PC-9 (cell line): ENCODE measurements around the gene IFRD2. TPM values are rescaled to one million over a fixed set of nuclear protein-coding genes. Genes with fewer than 3 reads are reported as not detected.
"Not testable (repeated sequence)": the region's sequence is repeated elsewhere in the genome, so short reads cannot be mapped to it uniquely, and the experiment has no call there.

ENCODE experiments used
- BruUV-seq: library from RNA; stranded (reverse); fragments of 400-500 nt; replicated peaks from 2 replicates; lab custom pipeline; 2021; lab: Mats Ljungman, UMichigan
- CTCF ChIA-PET: fragments of 300-600 bp; sonication (Branson Sonifier 250); formaldehyde crosslinking; loops from one replicate; lab custom pipeline; 2022; ENCODE audit warnings: antibody characterized with exemption; lab: Charles Lee
- POLR2A ChIA-PET: fragments of 300-600 bp; sonication (Branson Sonifier 250); formaldehyde crosslinking; loops from one replicate; lab custom pipeline; 2022; ENCODE audit warnings: antibody characterized with exemption; ENCODE audit not compliant: unreplicated experiment; lab: Charles Lee
- DNase-seq, 2 experiments: peaks; one replicate each; pipeline versions ENCODE4 v3.0.0 to v3.0.0-alpha.2; 2015 to 2022; ENCODE audit warnings: mixed read lengths in 1 of 2
- H2AFZ ChIP-seq: fragments of 200-600 bp; sonication (generic); 2 replicates; pipeline ENCODE4 v1.8.1; 2017; ENCODE audit warnings: antibody characterized with exemption
- H3F3A ChIP-seq: fragments of 200-600 bp; sonication (generic); 2 replicates; pipeline ENCODE4 v1.8.1; 2017; ENCODE audit warnings: antibody characterized with exemption, mild to moderate bottlenecking, low read depth; ENCODE audit not compliant: insufficient read depth
- H3K27ac ChIP-seq: fragments of 200-600 bp; sonication (generic); 2 replicates; pipeline ENCODE4 v1.6.1; 2016; ENCODE audit warnings: mixed run types
- H3K27me3 ChIP-seq: fragments of 200-600 bp; sonication (generic); 2 replicates; pipeline ENCODE4 v1.6.1; 2016; ENCODE audit warnings: low read depth, mixed run types; ENCODE audit not compliant: insufficient read depth
- H3K36me3 ChIP-seq: fragments of 200-600 bp; sonication (generic); 2 replicates; pipeline ENCODE4 v1.6.1; 2016; ENCODE audit warnings: low read depth, mixed run types
- H3K4me1 ChIP-seq: fragments of 200-600 bp; sonication (generic); replicated peaks from 2 replicates; pipeline ENCODE4 v1.6.1; 2016; ENCODE audit warnings: mixed run types; ENCODE audit not compliant: insufficient read depth
- H3K4me2 ChIP-seq: fragments of 200-600 bp; sonication (generic); 2 replicates; pipeline ENCODE4 v1.6.1; 2017; ENCODE audit warnings: mixed run types
- H3K4me3 ChIP-seq: fragments of 200-600 bp; sonication (generic); 2 replicates; pipeline ENCODE4 v1.6.1; 2016; ENCODE audit warnings: mixed run types
- H3K79me2 ChIP-seq: fragments of 200-600 bp; sonication (generic); 2 replicates; pipeline ENCODE4 v1.6.1; 2017; ENCODE audit warnings: low read depth, mixed run types
- H3K9me2 ChIP-seq: fragments of 200-600 bp; sonication (generic); 2 replicates; pipeline ENCODE4 v1.8.1; 2017; ENCODE audit warnings: mild to moderate bottlenecking; ENCODE audit not compliant: insufficient read depth
- H3K9me3 ChIP-seq: fragments of 200-600 bp; sonication (generic); 2 replicates; pipeline ENCODE4 v1.8.1; 2016; ENCODE audit warnings: low read depth; ENCODE audit not compliant: insufficient read depth
- H4K20me1 ChIP-seq: fragments of 200-600 bp; sonication (generic); 2 replicates; pipeline ENCODE4 v1.8.1; 2017; ENCODE audit not compliant: insufficient read depth
- EZH2 ChIP-seq: fragments of 200-600 bp; sonication (generic); IDR thresholded peaks from 2 replicates; pipeline ENCODE4 v1.8.0; 2017; ENCODE audit warnings: antibody characterized with exemption, low read depth
- intact Hi-C: fragments of 100-400 bp; cut with micrococcal nuclease; formaldehyde crosslinking; loops from one replicate; pipeline ENCODE4 v1.10.0; 2022; ENCODE audit not compliant: unreplicated experiment
- total RNA-seq: library from RNA; stranded (reverse); gene quantifications from 2 replicates; pipeline ENCODE4 v1.2.3, GENCODE V29; 2021
- TF ChIP-seq, protein P1 (sequence below): fragments of 200-600 bp; sonication (generic); conservative IDR thresholded peaks from 2 replicates; pipeline ENCODE4 v1.6.1; 2017; ENCODE audit warnings: mixed run types, antibody characterized with exemption, mild to moderate bottlenecking, moderate library complexity

The IFRD2 gene
- total RNA-seq, 1 experiment from 2014 or later: 93.1 TPM

DNA sequence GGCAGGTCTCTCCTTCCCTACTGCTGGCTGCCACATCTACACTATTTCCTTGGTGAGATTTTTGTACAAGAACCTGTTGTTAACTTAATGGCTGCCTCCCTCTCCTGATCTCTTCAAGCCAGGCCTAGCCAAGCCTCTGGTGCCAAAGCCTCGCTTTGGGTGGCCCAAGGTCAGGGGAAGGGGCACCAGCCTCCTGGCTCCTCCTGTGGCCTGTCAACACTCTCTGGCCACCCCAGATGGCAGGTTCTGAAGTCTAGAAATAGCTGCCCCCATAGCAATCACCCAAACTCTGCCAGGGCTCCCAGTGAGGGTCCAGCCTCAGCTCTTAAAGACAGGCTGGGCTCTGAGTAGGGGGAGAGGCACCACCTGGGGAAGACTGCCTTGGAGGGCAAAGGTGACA, 5.0 kb downstream of the IFRD2 start:
- H3K27ac ChIP-seq: no peak overlapping the region
- H3K79me2 ChIP-seq: peaks cover 25% of the 10 kb centered on the region
- no peaks in the 10 kb centered on the region for H3K9me3 ChIP-seq
- no peak overlapping the region for H2AFZ ChIP-seq
- H4K20me1 ChIP-seq: no peaks in the 10 kb centered on the region
- no peaks in the 10 kb centered on the region for H3K9me2 ChIP-seq
- no TSS peak for BruUV-seq
- 0 out of 2 replicates have a peak, but pooled peaks cover 7% of the 10 kb centered on the region for H3K4me1 ChIP-seq
- H3K4me2 ChIP-seq: no peak overlapping the region
- TF ChIP-seq, protein P1, sequence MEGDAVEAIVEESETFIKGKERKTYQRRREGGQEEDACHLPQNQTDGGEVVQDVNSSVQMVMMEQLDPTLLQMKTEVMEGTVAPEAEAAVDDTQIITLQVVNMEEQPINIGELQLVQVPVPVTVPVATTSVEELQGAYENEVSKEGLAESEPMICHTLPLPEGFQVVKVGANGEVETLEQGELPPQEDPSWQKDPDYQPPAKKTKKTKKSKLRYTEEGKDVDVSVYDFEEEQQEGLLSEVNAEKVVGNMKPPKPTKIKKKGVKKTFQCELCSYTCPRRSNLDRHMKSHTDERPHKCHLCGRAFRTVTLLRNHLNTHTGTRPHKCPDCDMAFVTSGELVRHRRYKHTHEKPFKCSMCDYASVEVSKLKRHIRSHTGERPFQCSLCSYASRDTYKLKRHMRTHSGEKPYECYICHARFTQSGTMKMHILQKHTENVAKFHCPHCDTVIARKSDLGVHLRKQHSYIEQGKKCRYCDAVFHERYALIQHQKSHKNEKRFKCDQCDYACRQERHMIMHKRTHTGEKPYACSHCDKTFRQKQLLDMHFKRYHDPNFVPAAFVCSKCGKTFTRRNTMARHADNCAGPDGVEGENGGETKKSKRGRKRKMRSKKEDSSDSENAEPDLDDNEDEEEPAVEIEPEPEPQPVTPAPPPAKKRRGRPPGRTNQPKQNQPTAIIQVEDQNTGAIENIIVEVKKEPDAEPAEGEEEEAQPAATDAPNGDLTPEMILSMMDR: no peak
- no peak for TF ChIP-seq EZH2
- ChIA-PET CTCF (no interaction called here), POLR2A (no interaction called here)
- intact Hi-C loops: no loop called here
- peaks cover 11% of the 10 kb centered on the region; the same call in 1 of the 2 replicates for H3F3A ChIP-seq
- no peak overlapping the region for H3K4me3 ChIP-seq
- no peak for DNase-seq
- no peaks in the 10 kb centered on the region for H3K27me3 ChIP-seq
- H3K36me3 ChIP-seq: no peaks in the 10 kb centered on the region

DNA sequence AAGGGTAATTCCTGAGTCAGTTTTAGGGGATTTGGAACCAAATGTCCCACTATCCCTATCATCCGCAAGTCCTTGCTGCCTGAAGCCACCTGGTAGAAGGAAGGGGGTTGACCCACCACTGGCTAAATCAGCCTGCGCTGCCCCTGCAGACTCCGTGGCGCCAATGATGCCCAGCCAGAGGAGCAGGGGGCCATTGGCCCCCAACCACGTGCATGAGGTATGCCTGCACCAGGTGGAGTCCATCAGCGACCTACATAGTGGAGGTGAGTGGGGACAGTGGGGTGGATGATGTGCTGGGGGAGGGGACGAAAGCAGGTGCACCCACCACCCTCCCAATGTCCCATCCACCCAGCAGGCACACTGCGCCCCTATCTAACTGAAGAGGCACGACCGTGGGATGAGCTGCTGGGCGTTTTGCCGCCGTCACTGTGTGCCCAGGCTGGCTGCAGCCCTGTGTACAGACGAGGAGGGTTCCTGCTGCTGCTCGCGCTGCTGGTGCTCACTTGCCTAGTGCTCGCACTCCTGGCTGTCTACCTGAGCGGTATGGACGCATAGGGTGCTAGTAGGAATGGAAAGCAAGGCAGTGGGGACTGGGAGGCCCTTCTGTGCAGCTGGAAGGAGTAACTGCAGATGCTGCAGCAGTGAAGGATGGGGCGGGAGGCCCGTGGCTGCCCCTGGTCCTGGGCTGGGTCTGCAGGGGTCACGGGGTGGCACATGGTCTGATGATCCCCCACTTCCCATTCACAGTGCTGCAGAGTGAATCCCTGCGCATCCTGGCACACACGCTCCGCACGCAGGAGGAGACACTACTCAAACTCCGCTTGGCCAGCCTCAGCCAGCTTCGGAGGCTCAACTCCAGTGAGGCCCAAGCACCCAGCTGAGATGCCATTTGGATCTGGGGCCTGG, 5.7 kb downstream of the IFRD2 start:
- Histone ChIP-seq H4K20me1 (no peaks in the 10 kb centered on the region), H3F3A (peaks cover 11% of the 10 kb centered on the region; the same call in 1 of the 2 replicates), H3K4me1 (0 out of 2 replicates have a peak, but pooled peaks cover 7% of the 10 kb centered on the region), H2AFZ (no peak overlapping the region), H3K4me3 (no peak overlapping the region), H3K9me2 (no peaks in the 10 kb centered on the region), H3K27me3 (no peaks in the 10 kb centered on the region), H3K9me3 (no peaks in the 10 kb centered on the region), H3K4me2 (no peak overlapping the region), H3K27ac (no peak overlapping the region), H3K79me2 (peaks cover 20% of the 10 kb centered on the region), H3K36me3 (no peaks in the 10 kb centered on the region)
- DNase-seq: no peak
- TF ChIP-seq EZH2: no peak
- TF ChIP-seq, protein P1: no peak
- intact Hi-C loops: no loop called here
- no TSS peak for BruUV-seq
- POLR2A ChIA-PET: no interaction called here
- CTCF ChIA-PET: no interaction called here

- H3F3A ChIP-seq: peaks cover 11% of the 10 kb centered on the region; the same call in 1 of the 2 replicates
- H3K79me2 ChIP-seq, BruUV-seq, H4K20me1 ChIP-seq, H3K4me1 ChIP-seq, H3K9me2 ChIP-seq, H3K4me3 ChIP-seq, H3K4me2 ChIP-seq, DNase-seq, H3K27ac ChIP-seq, intact Hi-C loops, H3K27me3 ChIP-seq, H3K36me3 ChIP-seq, H2AFZ ChIP-seq, H3K9me3 ChIP-seq: not testable (repeated sequence)
- ChIA-PET CTCF (interaction anchor here (0.6 to 1.3 kb wide), 3 partner anchors 13 to 148 kb away, joined by 3 to 14 read pairs (median 9); no protein-coding TSS in a partner anchor), POLR2A (interaction anchor here (0.7 kb wide), 1 partner anchor 354 kb away, joined by 5 read pairs; the partner anchor contains the start of gene MON1A)
These were observed 8.1 kb downstream of the IFRD2 start for GRCh38 chr3:50284121-50284520.
